ENCODE measurements around the gene LPAR1. TPM values are rescaled to one million over a fixed set of nuclear protein-coding genes. Genes with fewer than 3 reads are reported as not detected.
"Not testable (repeated sequence)": the region's sequence is repeated elsewhere in the genome, so short reads cannot be mapped to it uniquely, and the experiment has no call there.

LPAR1 gene
- polyA plus RNA-seq, 3 donors: 15.1 to 18.1 (median 17.5) TPM

DNA sequence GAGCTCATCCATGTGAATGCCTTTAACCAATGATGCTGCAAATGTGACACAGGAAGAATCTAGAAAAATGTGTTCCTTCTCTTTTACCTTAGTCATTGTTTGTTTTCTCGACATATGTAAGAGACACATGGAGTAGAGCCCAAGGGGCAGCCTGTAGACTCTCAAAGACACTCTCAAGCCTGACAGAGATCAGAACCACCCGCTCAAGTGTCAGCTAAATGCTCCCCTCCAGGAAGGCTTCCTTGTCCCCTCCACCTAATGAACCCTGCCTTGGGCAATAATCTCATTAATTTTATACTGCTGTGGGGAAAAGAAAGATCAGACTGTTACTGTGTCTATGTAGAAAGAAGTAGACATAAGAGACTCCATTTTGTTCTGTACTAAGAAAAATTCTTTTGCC, 212.3 kb downstream of the LPAR1 start:
- Histone ChIP-seq H3K9ac (ENCODE audit: insufficient read depth, low read length, poor library complexity, severe bottlenecking) (no peak overlapping the region), H3K4me2 (replicated peaks; ENCODE audit: extremely low read depth, low read length, poor library complexity, severe bottlenecking) (no peak overlapping the region), H3K4me3 (replicated peaks in 1 of 3; ENCODE audit: low read depth in 2 of 3, low read length in 3 of 3) (no peak overlapping the region), H2AFZ (ENCODE audit: insufficient read depth, low read depth, low read length, poor library complexity, severe bottlenecking) (no peak overlapping the region), H3K4me1 (ENCODE audit: control insufficient read depth in 1 of 2, insufficient read depth in 2 of 2, low read length in 2 of 2) (no peaks in the 10 kb centered on the region), H3K36me3 (replicated peaks in 1 of 2; ENCODE audit: control insufficient read depth in 1 of 2, insufficient read depth in 2 of 2, low read length in 2 of 2) (no peaks in the 10 kb centered on the region), H3K9me3 (replicated peaks in 1 of 2; ENCODE audit: control insufficient read depth in 1 of 2, insufficient read depth in 1 of 2, low read length in 2 of 2) (peaks cover 0 to 8% of the 10 kb centered on the region in 2 donors), H3K27me3 (ENCODE audit: control insufficient read depth in 2 of 2, insufficient read depth in 2 of 2, low read length in 2 of 2) (no peaks in the 10 kb centered on the region), H3K27ac (ENCODE audit: low read depth in 1 of 2, low read length in 2 of 2) (no peak overlapping the region), H3K79me2 (ENCODE audit: insufficient read depth, low read length) (no peaks in the 10 kb centered on the region), H4K20me1 (ENCODE audit: insufficient read depth, low read length) (no peaks in the 10 kb centered on the region)
- no peaks in the 10 kb centered on the region for H3K36me3 Mint-ChIP-seq
- peaks cover 2 to 15% (median 9%) of the 10 kb centered on the region in 7 donors for H3K9me3 Mint-ChIP-seq
- no peaks in the 10 kb centered on the region for H3K4me1 Mint-ChIP-seq
- H3K27ac Mint-ChIP-seq: no peak overlapping the region
- peaks cover 0 to 4% (median 3%) of the 10 kb centered on the region in 3 donors for H3K27me3 Mint-ChIP-seq (ENCODE audit: low read depth in 3 of 3)
- DNase-seq: no peak
- TF ChIP-seq, protein P1, sequence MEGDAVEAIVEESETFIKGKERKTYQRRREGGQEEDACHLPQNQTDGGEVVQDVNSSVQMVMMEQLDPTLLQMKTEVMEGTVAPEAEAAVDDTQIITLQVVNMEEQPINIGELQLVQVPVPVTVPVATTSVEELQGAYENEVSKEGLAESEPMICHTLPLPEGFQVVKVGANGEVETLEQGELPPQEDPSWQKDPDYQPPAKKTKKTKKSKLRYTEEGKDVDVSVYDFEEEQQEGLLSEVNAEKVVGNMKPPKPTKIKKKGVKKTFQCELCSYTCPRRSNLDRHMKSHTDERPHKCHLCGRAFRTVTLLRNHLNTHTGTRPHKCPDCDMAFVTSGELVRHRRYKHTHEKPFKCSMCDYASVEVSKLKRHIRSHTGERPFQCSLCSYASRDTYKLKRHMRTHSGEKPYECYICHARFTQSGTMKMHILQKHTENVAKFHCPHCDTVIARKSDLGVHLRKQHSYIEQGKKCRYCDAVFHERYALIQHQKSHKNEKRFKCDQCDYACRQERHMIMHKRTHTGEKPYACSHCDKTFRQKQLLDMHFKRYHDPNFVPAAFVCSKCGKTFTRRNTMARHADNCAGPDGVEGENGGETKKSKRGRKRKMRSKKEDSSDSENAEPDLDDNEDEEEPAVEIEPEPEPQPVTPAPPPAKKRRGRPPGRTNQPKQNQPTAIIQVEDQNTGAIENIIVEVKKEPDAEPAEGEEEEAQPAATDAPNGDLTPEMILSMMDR (IDR thresholded peaks at IDR 0.05): no peak
- intact Hi-C loops (cut with micrococcal nuclease): no loop called here
- 100% methylated on average over 1 of the region's 2 CpGs for WGBS (ENCODE audit: insufficient coverage)
- H3K4me3 Mint-ChIP-seq: no peak overlapping the region

DNA sequence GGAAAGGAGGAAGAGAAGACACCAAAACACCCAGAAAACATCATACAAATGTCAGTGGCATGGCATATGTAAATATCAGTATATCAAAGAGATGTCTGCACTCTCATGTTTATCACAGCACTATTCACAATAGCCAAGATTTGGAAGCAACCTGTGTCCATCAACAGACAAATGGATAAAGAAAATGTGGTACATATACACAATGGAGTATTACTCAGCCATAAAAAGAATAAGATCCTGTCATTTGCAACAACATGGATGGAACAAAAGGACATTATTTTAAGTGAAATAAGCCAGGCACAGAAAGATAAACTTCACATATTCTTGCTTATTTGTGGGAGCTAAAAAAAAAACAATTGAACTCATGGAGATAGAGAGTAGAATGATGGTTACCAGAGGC, 213.1 kb downstream of the LPAR1 start:
- H3K27ac Mint-ChIP-seq; H3K4me2 ChIP-seq (replicated peaks; ENCODE audit: extremely low read depth, low read length, poor library complexity, severe bottlenecking); H3K9me3 ChIP-seq (replicated peaks in 1 of 2; ENCODE audit: control insufficient read depth in 1 of 2, insufficient read depth in 1 of 2, low read length in 2 of 2); H3K4me1 ChIP-seq (ENCODE audit: control insufficient read depth in 1 of 2, insufficient read depth in 2 of 2, low read length in 2 of 2); H3K27me3 ChIP-seq (ENCODE audit: control insufficient read depth in 2 of 2, insufficient read depth in 2 of 2, low read length in 2 of 2); H3K36me3 ChIP-seq (replicated peaks in 1 of 2; ENCODE audit: control insufficient read depth in 1 of 2, insufficient read depth in 2 of 2, low read length in 2 of 2); H3K79me2 ChIP-seq (ENCODE audit: insufficient read depth, low read length); H3K4me3 ChIP-seq (replicated peaks in 1 of 3; ENCODE audit: low read depth in 2 of 3, low read length in 3 of 3); H3K36me3 Mint-ChIP-seq; H3K27me3 Mint-ChIP-seq (ENCODE audit: low read depth in 3 of 3); H3K4me3 Mint-ChIP-seq; H4K20me1 ChIP-seq (ENCODE audit: insufficient read depth, low read length); H2AFZ ChIP-seq (ENCODE audit: insufficient read depth, low read depth, low read length, poor library complexity, severe bottlenecking); H3K4me1 Mint-ChIP-seq; H3K27ac ChIP-seq (ENCODE audit: low read depth in 1 of 2, low read length in 2 of 2); intact Hi-C loops (cut with micrococcal nuclease); DNase-seq; H3K9ac ChIP-seq (ENCODE audit: insufficient read depth, low read length, poor library complexity, severe bottlenecking): not testable (repeated sequence)
- peaks cover 2 to 15% (median 8%) of the 10 kb centered on the region in 7 donors for H3K9me3 Mint-ChIP-seq

Small RNA genes within 50 kb of the gene (small RNA-seq; reads per million reads assigned to genes)
- gene RF00019 (ENCODE audit: insufficient read length, low read depth) (not detected), gene RNU6-432P (ENCODE audit: insufficient read length, low read depth) (not detected)
